HG03175 (cell line): ENCODE results near the gene AOPEP.
"Not testable (repeated sequence)": the region's sequence is repeated elsewhere in the genome, so short reads cannot be mapped to it uniquely, and the experiment has no call there.

ENCODE experiments used
- ATAC-seq: cut with Tn5 transposase; IDR thresholded peaks from one replicate; pipeline ENCODE4 v1.9.1; 2021; ENCODE audit warnings: mild to moderate bottlenecking, moderate library complexity; ENCODE audit not compliant: unreplicated experiment

Gene AOPEP

GRCh38 chr9:94950579-94951323 lies 224.3 kb downstream of the AOPEP start:
- ATAC-seq = no peak

- no peak for ATAC-seq
Measured at GRCh38 chr9:94951324-94952135, 225.0 kb downstream of the AOPEP start.

GRCh38 chr9:94952565-94953373 lies 226.3 kb downstream of the AOPEP start:
- ATAC-seq = peak; percentile 96

- ATAC-seq = no peak
Measured at GRCh38 chr9:94956731-94957130, 230.2 kb downstream of the AOPEP start.

GRCh38 chr9:94960964-94961363 lies 234.5 kb downstream of the AOPEP start:
- no peak for ATAC-seq

- ATAC-seq = no peak
Measured at GRCh38 chr9:94961870-94962269, 235.4 kb downstream of the AOPEP start.

GRCh38 chr9:94965631-94966030 lies 239.1 kb downstream of the AOPEP start:
- not testable (repeated sequence) for ATAC-seq

GRCh38 chr9:94966046-94966445 lies 239.5 kb downstream of the AOPEP start:
- not testable (repeated sequence) for ATAC-seq

GRCh38 chr9:94967482-94967881 lies 241.0 kb downstream of the AOPEP start:
- no peak for ATAC-seq

GRCh38 chr9:94971378-94972131 lies 245.1 kb downstream of the AOPEP start:
- ATAC-seq = no peak

GRCh38 chr9:94973451-94973941 lies 247.0 kb downstream of the AOPEP start:
- no peak for ATAC-seq

GRCh38 chr9:94974154-94974879 lies 247.8 kb downstream of the AOPEP start:
- no peak for ATAC-seq

GRCh38 chr9:94975480-94975879 lies 249.0 kb downstream of the AOPEP start:
- no peak for ATAC-seq

GRCh38 chr9:94976077-94976476 lies 249.6 kb downstream of the AOPEP start:
- ATAC-seq = no peak

- no peak for ATAC-seq
Measured at GRCh38 chr9:94977416-94977815, 250.9 kb downstream of the AOPEP start.

GRCh38 chr9:94979904-94980507 lies 253.5 kb downstream of the AOPEP start:
- ATAC-seq = no peak

- no peak for ATAC-seq
Measured at GRCh38 chr9:94980947-94981722, 254.6 kb downstream of the AOPEP start.

GRCh38 chr9:94981723-94982090 lies 255.2 kb downstream of the AOPEP start:
- ATAC-seq = no peak

- no peak for ATAC-seq
Measured at GRCh38 chr9:94982211-94982610, 255.7 kb downstream of the AOPEP start.
